ENCODE data around the gene CLSTN2. TPM values are rescaled to one million over a fixed set of nuclear protein-coding genes. Genes with fewer than 3 reads are reported as not detected.
A peak's percentile ranks its signal among the peaks of the same experiment; 100 is the strongest.

Gene CLSTN2
- total RNA-seq, 2 donors from 2014 or later: not detected

- peak; percentile 60 to 81 for ATAC-seq (replicated peaks in 1 of 2)
- no peak overlapping the region for H3K27ac Mint-ChIP-seq
These were observed 440.0 kb downstream of the CLSTN2 start for GRCh38 chr3:140375002-140375401.

DNA sequence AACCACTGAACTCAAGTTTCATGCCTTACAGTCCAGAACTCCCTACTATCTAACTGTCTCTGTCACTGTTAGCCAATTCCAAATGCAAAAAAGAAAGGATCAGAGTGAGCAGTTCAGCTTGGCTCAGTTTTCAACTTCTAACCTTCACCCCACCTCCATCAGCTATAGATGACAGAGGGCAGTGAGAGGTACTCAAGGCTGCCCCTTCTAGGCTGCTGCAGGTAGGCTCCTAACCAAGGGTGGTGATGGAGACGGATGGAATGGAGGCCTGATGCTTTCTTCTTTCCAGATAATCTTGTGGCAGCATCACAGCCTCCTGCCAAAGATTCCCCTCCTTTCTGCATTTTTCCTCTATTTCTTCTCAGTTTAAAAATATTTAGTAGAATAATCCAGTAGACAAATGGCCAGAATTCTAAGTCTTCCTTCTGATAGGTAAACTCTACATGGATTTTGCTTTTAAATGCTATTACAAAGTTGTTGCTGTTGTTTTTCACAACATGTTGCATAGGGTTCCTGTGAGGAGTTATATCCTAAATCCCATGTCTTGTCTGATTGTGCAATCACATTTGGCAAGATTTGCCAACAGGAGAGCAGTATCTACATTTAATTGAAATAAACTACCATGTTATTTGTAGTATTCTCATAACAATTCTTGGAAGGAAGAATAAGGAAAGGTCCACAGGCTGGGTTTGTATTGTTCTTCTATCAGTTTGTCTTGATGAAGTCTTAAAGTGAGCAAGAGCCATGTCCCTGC, 441.3 kb downstream of the CLSTN2 start:
- H3K4me3 Mint-ChIP-seq: no peak overlapping the region
- no peak overlapping the region for H3K27ac Mint-ChIP-seq
- peaks cover 13% of the 10 kb centered on the region for H3K27me3 Mint-ChIP-seq (ENCODE audit: low read depth)
- ATAC-seq (replicated peaks in 1 of 2) (no peak), DNase-seq (no peak)
- peaks cover 11% of the 10 kb centered on the region for H3K4me1 Mint-ChIP-seq (ENCODE audit: low read depth)
- H3K9me3 Mint-ChIP-seq: peaks cover 0 to 4% of the 10 kb centered on the region in 2 donors
- H3K36me3 Mint-ChIP-seq (ENCODE audit: insufficient read depth in 2 of 2): no peaks in the 10 kb centered on the region

More at GRCh38 chr3:140375002-140375401, 440.0 kb downstream of the CLSTN2 start:
- peaks cover 13% of the 10 kb centered on the region for H3K27me3 Mint-ChIP-seq (ENCODE audit: low read depth)
- DNase-seq: no peak
- peaks cover 11% of the 10 kb centered on the region for H3K4me1 Mint-ChIP-seq (ENCODE audit: low read depth)
- H3K4me3 Mint-ChIP-seq: no peak overlapping the region
- no peaks in the 10 kb centered on the region for H3K36me3 Mint-ChIP-seq (ENCODE audit: insufficient read depth in 2 of 2)
- peaks cover 0 to 4% of the 10 kb centered on the region in 2 donors for H3K9me3 Mint-ChIP-seq

GRCh38 chr3:140377644-140378043, 442.7 kb downstream of the CLSTN2 start:
- ATAC-seq (replicated peaks in 1 of 2): no peak
- Mint-ChIP-seq H3K36me3 (ENCODE audit: insufficient read depth in 2 of 2) (no peaks in the 10 kb centered on the region), H3K27ac (no peak overlapping the region), H3K4me1 (ENCODE audit: low read depth) (peaks cover 11% of the 10 kb centered on the region), H3K4me3 (no peak overlapping the region), H3K27me3 (ENCODE audit: low read depth) (peaks cover 13% of the 10 kb centered on the region), H3K9me3 (peaks cover 0 to 4% of the 10 kb centered on the region in 2 donors)
- no peak for DNase-seq

- Mint-ChIP-seq H3K4me1 (ENCODE audit: low read depth) (peaks cover 11% of the 10 kb centered on the region), H3K4me3 (no peak overlapping the region), H3K36me3 (ENCODE audit: insufficient read depth in 2 of 2) (no peaks in the 10 kb centered on the region), H3K27me3 (ENCODE audit: low read depth) (peaks cover 13% of the 10 kb centered on the region), H3K27ac (no peak overlapping the region), H3K9me3 (peaks cover 0 to 4% of the 10 kb centered on the region in 2 donors)
- no peak for DNase-seq
- no peak for ATAC-seq (replicated peaks in 1 of 2)
These were observed 443.8 kb downstream of the CLSTN2 start for GRCh38 chr3:140378571-140379340.

- Mint-ChIP-seq H3K27ac (no peak overlapping the region), H3K36me3 (ENCODE audit: insufficient read depth in 2 of 2) (no peaks in the 10 kb centered on the region), H3K9me3 (peaks cover 0 to 3% of the 10 kb centered on the region in 2 donors), H3K27me3 (ENCODE audit: low read depth) (peaks cover under 1% of the 10 kb centered on the region), H3K4me1 (ENCODE audit: low read depth) (no peaks in the 10 kb centered on the region), H3K4me3 (no peak overlapping the region)
- ATAC-seq (replicated peaks in 1 of 2): no peak
- no peak for DNase-seq
These were observed 449.2 kb downstream of the CLSTN2 start for GRCh38 chr3:140384028-140384771.

DNA sequence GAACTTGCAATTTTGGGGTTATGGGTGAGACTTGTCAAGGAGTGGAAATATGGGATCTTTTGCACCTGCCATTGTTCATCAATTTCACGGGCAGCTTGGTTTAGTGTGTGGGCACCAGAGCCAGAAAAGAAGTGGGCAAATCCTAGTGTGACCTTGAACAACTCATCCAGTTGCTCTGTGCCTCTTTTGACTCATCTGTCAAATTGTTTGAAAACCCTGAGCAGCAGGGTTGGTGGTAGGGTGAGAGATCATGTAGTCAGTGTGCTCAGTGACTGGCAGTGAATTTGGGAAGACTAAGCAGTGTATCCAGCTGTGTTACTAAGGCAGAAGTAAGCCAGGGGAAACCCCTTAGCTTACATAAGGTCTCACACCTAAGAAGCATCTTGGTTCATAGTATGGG, 449.9 kb downstream of the CLSTN2 start:
- H3K4me1 Mint-ChIP-seq (ENCODE audit: low read depth): no peaks in the 10 kb centered on the region
- ATAC-seq (replicated peaks in 1 of 2) (no peak), DNase-seq (no peak)
- peaks cover 0 to 3% of the 10 kb centered on the region in 2 donors for H3K9me3 Mint-ChIP-seq
- no peak overlapping the region for H3K4me3 Mint-ChIP-seq
- H3K27ac Mint-ChIP-seq: no peak overlapping the region
- no peaks in the 10 kb centered on the region for H3K27me3 Mint-ChIP-seq (ENCODE audit: low read depth)
- H3K36me3 Mint-ChIP-seq (ENCODE audit: insufficient read depth in 2 of 2): no peaks in the 10 kb centered on the region

DNA sequence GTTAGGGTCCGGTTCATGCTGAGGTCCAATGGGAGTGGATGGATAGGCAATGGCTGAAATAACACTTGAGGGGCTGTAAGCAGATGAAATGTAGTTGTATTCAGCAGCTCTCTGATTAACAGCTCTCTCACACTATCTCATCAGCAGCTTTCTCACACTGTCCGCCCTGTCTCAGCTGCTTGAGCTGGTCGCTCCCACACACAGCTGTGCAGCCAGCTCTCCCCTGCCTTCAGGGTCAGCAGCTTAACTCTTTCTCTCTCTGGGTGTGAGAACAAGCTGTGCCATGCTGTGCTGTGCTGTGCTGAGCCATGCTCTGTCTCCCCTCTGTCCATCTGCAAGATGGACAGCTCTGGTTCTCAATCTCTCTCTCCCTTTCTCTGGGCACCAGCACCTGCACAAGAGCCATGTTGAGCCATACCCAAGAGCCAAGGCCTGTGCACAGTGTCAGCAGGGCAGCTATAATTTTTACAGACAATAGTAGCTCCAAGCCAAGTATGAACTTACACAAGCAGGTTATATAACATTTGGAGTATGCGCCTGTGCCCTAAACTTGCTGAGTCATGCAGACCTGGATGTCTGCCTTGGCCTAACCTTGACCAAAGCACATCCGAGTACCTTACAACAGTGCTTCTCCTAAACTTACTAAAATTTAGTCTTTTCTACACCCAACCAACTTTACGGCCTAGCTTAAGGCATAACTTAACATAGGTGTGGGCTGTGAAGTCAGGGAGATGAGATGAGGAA, 451.5 kb downstream of the CLSTN2 start:
- Mint-ChIP-seq H3K4me1 (ENCODE audit: low read depth) (no peaks in the 10 kb centered on the region), H3K27me3 (ENCODE audit: low read depth) (no peaks in the 10 kb centered on the region), H3K27ac (no peak overlapping the region), H3K36me3 (ENCODE audit: insufficient read depth in 2 of 2) (no peaks in the 10 kb centered on the region), H3K9me3 (peaks cover 0 to 3% of the 10 kb centered on the region in 2 donors), H3K4me3 (no peak overlapping the region)
- no peak for DNase-seq
- no peak for ATAC-seq (replicated peaks in 1 of 2)

- no peak overlapping the region for H3K4me3 Mint-ChIP-seq
- peaks cover 0 to 3% of the 10 kb centered on the region in 2 donors for H3K9me3 Mint-ChIP-seq
- H3K36me3 Mint-ChIP-seq (ENCODE audit: insufficient read depth in 2 of 2): no peaks in the 10 kb centered on the region
- H3K27me3 Mint-ChIP-seq (ENCODE audit: low read depth): no peaks in the 10 kb centered on the region
- ATAC-seq (replicated peaks in 1 of 2): no peak
- no peak overlapping the region for H3K27ac Mint-ChIP-seq
- H3K4me1 Mint-ChIP-seq (ENCODE audit: low read depth): no peaks in the 10 kb centered on the region
- DNase-seq: no peak
These were observed 452.3 kb downstream of the CLSTN2 start for GRCh38 chr3:140387244-140387643.

- Mint-ChIP-seq H3K4me1 (ENCODE audit: low read depth) (no peaks in the 10 kb centered on the region), H3K9me3 (peaks cover 0 to 3% of the 10 kb centered on the region in 2 donors), H3K27ac (no peak overlapping the region), H3K36me3 (ENCODE audit: insufficient read depth in 2 of 2) (no peaks in the 10 kb centered on the region), H3K27me3 (ENCODE audit: low read depth) (no peaks in the 10 kb centered on the region), H3K4me3 (no peak overlapping the region)
- ATAC-seq (replicated peaks in 1 of 2) (no peak), DNase-seq (no peak)
These were observed 453.4 kb downstream of the CLSTN2 start for GRCh38 chr3:140388202-140388922.

DNA sequence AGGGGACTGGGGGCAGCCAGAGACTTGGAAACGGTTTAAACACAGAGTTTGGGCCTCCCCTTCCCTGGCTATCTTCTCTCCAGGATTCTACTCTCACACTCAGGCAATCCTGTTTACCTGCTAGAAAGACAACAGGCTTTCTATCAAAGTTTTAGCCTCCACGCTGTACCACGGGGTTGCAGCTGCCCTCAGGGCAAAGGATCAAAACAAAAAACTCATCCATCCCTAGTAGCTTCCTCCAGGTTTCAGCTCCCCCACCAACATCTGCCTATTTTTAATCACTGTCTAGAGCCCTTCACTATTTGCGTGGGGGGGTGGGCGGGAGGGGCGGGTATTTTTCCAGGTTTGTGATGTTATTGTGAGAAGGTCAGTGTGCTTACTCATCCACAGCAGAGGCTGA, 456.1 kb downstream of the CLSTN2 start:
- Mint-ChIP-seq H3K4me1 (ENCODE audit: low read depth) (no peaks in the 10 kb centered on the region), H3K27me3 (ENCODE audit: low read depth) (no peaks in the 10 kb centered on the region), H3K27ac (no peak overlapping the region), H3K4me3 (no peak overlapping the region), H3K36me3 (ENCODE audit: insufficient read depth in 2 of 2) (no peaks in the 10 kb centered on the region), H3K9me3 (peaks cover 0 to 3% of the 10 kb centered on the region in 2 donors)
- no peak for DNase-seq
- no peak for ATAC-seq (replicated peaks in 1 of 2)

GRCh38 chr3:140394488-140395133, 459.6 kb downstream of the CLSTN2 start:
- H3K27ac Mint-ChIP-seq: no peak overlapping the region
- H3K4me1 Mint-ChIP-seq (ENCODE audit: low read depth): no peaks in the 10 kb centered on the region
- no peaks in the 10 kb centered on the region for H3K36me3 Mint-ChIP-seq (ENCODE audit: insufficient read depth in 2 of 2)
- ATAC-seq (replicated peaks in 1 of 2) (no peak), DNase-seq (no peak)
- no peak overlapping the region for H3K4me3 Mint-ChIP-seq
- no peaks in the 10 kb centered on the region for H3K27me3 Mint-ChIP-seq (ENCODE audit: low read depth)
- H3K9me3 Mint-ChIP-seq: no peaks in the 10 kb centered on the region

Data from activated T-cell treated with anti-CD3 and anti-CD28 coated beads, Interleukin-2, amount 50 U/mL, for 72 hours (primary cell).